ENCODE results near the gene HM13.
"Not testable (repeated sequence)": the region's sequence is repeated elsewhere in the genome, so short reads cannot be mapped to it uniquely, and the experiment has no call there.

HM13 gene

GRCh38 chr20:31543966-31544598 lies 29.8 kb downstream of the HM13 start:
- peak; percentile 98 for DNase-seq

- no peak for DNase-seq
Measured at GRCh38 chr20:31544600-31544999, 30.4 kb downstream of the HM13 start.

GRCh38 chr20:31545621-31546040 lies 31.4 kb downstream of the HM13 start:
- DNase-seq: not testable (repeated sequence)

- DNase-seq: peak; percentile 90
Measured at GRCh38 chr20:31547017-31547675, 32.9 kb downstream of the HM13 start.

GRCh38 chr20:31547720-31548298 lies 33.6 kb downstream of the HM13 start:
- no peak for DNase-seq

- DNase-seq: no peak
Measured at GRCh38 chr20:31548820-31549512, 34.7 kb downstream of the HM13 start.

- no peak for DNase-seq
Measured at GRCh38 chr20:31549513-31549880, 35.3 kb downstream of the HM13 start.

- DNase-seq: no peak
Measured at GRCh38 chr20:31550099-31550498, 35.9 kb downstream of the HM13 start.

- no peak for DNase-seq
Measured at GRCh38 chr20:31551163-31552081, 37.2 kb downstream of the HM13 start.

GRCh38 chr20:31555203-31555775 lies 41.0 kb downstream of the HM13 start:
- no peak for DNase-seq

- no peak for DNase-seq
Measured at GRCh38 chr20:31559704-31560093, 45.5 kb downstream of the HM13 start.

- peak; percentile 78 for DNase-seq
Measured at GRCh38 chr20:31560094-31560745, 46.0 kb downstream of the HM13 start.

- DNase-seq: peak; percentile 95
Measured at GRCh38 chr20:31560746-31561598, 46.7 kb downstream of the HM13 start.

- no peak for DNase-seq
Measured at GRCh38 chr20:31562241-31562640, 48.0 kb downstream of the HM13 start.

GRCh38 chr20:31564284-31564683 lies 50.0 kb downstream of the HM13 start:
- no peak for DNase-seq

GRCh38 chr20:31565699-31566318 lies 51.6 kb downstream of the HM13 start:
- no peak for DNase-seq

GRCh38 chr20:31566319-31566657 lies 52.0 kb downstream of the HM13 start:
- DNase-seq: no peak

- DNase-seq: no peak
Measured at GRCh38 chr20:31566658-31567379, 52.6 kb downstream of the HM13 start.

GRCh38 chr20:31567380-31567720 lies 53.1 kb downstream of the HM13 start:
- no peak for DNase-seq
